Nephron progenitor cell (in vitro differentiated cells): Measurements from ENCODE around the gene LYRM2.

ENCODE experiments used
- DNase-seq: peaks from one replicate; pipeline ENCODE4 v3.0.0; 2021
- H3K27ac Mint-ChIP-seq: 2 replicates; pipeline ENCODE4 v1.8.0; 2021; ENCODE audit warnings: mild to moderate bottlenecking, moderate library complexity, mixed read lengths
- H3K27me3 Mint-ChIP-seq: 2 replicates; pipeline ENCODE4 v1.8.0; 2021; ENCODE audit warnings: mild to moderate bottlenecking, low read depth, mixed read lengths; ENCODE audit not compliant: poor library complexity
- H3K36me3 Mint-ChIP-seq: 2 replicates; pipeline ENCODE4 v1.8.0; 2021; ENCODE audit warnings: low read depth, mixed read lengths
- H3K4me1 Mint-ChIP-seq: 2 replicates; pipeline ENCODE4 v1.8.0; 2021; ENCODE audit warnings: mixed read lengths
- H3K4me3 Mint-ChIP-seq: 2 replicates; pipeline ENCODE4 v1.8.0; 2021; ENCODE audit warnings: mild to moderate bottlenecking, moderate library complexity, mixed read lengths
- H3K9me3 Mint-ChIP-seq: 2 replicates; pipeline ENCODE4 v1.8.0; 2021; ENCODE audit warnings: mild to moderate bottlenecking, moderate library complexity, mixed read lengths
- CTCF ChIP-seq: fragments of 200-600 bp; sonication (generic); IDR thresholded peaks from 2 replicates; pipeline ENCODE4 v1.5.0; 2021; ENCODE audit warnings: antibody characterized with exemption

LYRM2 gene

GRCh38 chr6:89599727-89600126 lies 38.8 kb downstream of the LYRM2 start:
- Mint-ChIP-seq H3K9me3 (no peaks in the 10 kb centered on the region), H3K27me3 (no peaks in the 10 kb centered on the region), H3K36me3 (peaks cover 17% of the 10 kb centered on the region), H3K27ac (peak overlapping the region; percentile 76), H3K4me3 (peak overlapping the region; percentile 23), H3K4me1 (peaks cover 64% of the 10 kb centered on the region)
- no peak for TF ChIP-seq CTCF
- DNase-seq = peak; percentile 19

- H3K27ac Mint-ChIP-seq = no peak overlapping the region
- H3K9me3 Mint-ChIP-seq = no peaks in the 10 kb centered on the region
- TF ChIP-seq CTCF = no peak
- no peak overlapping the region for H3K4me3 Mint-ChIP-seq
- DNase-seq = no peak
- H3K27me3 Mint-ChIP-seq = no peaks in the 10 kb centered on the region
- peaks cover 60% of the 10 kb centered on the region for H3K4me1 Mint-ChIP-seq
- peaks cover 22% of the 10 kb centered on the region for H3K36me3 Mint-ChIP-seq
These were observed 40.6 kb downstream of the LYRM2 start for GRCh38 chr6:89597988-89598387.

GRCh38 chr6:89597372-89597771 lies 41.2 kb downstream of the LYRM2 start:
- no peak for DNase-seq
- no peaks in the 10 kb centered on the region for H3K27me3 Mint-ChIP-seq
- peaks cover 55% of the 10 kb centered on the region for H3K4me1 Mint-ChIP-seq
- H3K9me3 Mint-ChIP-seq = no peaks in the 10 kb centered on the region
- H3K4me3 Mint-ChIP-seq = no peak overlapping the region
- no peak overlapping the region for H3K27ac Mint-ChIP-seq
- no peak for TF ChIP-seq CTCF
- peaks cover 22% of the 10 kb centered on the region for H3K36me3 Mint-ChIP-seq

GRCh38 chr6:89596484-89596883 lies 42.1 kb downstream of the LYRM2 start:
- Mint-ChIP-seq H3K36me3 (peaks cover 22% of the 10 kb centered on the region), H3K4me1 (peaks cover 50% of the 10 kb centered on the region), H3K4me3 (no peak overlapping the region), H3K27ac (no peak overlapping the region), H3K9me3 (no peaks in the 10 kb centered on the region), H3K27me3 (no peaks in the 10 kb centered on the region)
- no peak for DNase-seq
- no peak for TF ChIP-seq CTCF

- no peaks in the 10 kb centered on the region for H3K27me3 Mint-ChIP-seq
- no peak overlapping the region for H3K4me3 Mint-ChIP-seq
- H3K9me3 Mint-ChIP-seq = no peaks in the 10 kb centered on the region
- peaks cover 47% of the 10 kb centered on the region for H3K4me1 Mint-ChIP-seq
- no peak for TF ChIP-seq CTCF
- no peak for DNase-seq
- H3K27ac Mint-ChIP-seq = no peak overlapping the region
- peaks cover 22% of the 10 kb centered on the region for H3K36me3 Mint-ChIP-seq
These were observed 42.5 kb downstream of the LYRM2 start for GRCh38 chr6:89596056-89596455.

- Mint-ChIP-seq H3K27ac (no peak overlapping the region), H3K36me3 (peaks cover 14% of the 10 kb centered on the region), H3K9me3 (no peaks in the 10 kb centered on the region), H3K27me3 (peaks cover 3% of the 10 kb centered on the region), H3K4me3 (no peak overlapping the region), H3K4me1 (peaks cover 29% of the 10 kb centered on the region)
- DNase-seq = no peak
- TF ChIP-seq CTCF = no peak
These were observed 46.8 kb downstream of the LYRM2 start for GRCh38 chr6:89591745-89592144.
